ENCODE measurements around the gene AGR2.

DNA sequence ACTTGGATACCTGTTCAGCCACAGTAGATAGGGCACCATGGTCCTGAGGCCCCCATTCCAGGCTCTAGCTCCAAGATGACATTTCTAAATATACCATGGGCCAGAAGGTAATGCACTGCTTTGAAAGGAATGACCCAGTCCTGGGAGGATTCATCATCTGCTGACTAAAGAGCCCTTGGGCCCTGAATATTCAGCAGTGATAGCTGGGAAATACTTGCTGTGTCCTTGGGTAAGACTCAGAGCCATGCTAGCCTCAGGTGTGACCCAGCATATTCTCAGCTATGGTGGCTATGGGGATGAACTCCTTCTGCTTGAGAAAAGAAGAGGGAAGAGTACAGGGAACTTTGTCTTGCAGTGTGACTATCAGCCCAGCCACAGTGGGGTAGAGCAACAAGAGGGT is 21.3 kb upstream of the AGR2 start:
- no peak for TF ChIP-seq POLR2A (IDR thresholded peaks at IDR 0.05)
- TF ChIP-seq, protein P1, sequence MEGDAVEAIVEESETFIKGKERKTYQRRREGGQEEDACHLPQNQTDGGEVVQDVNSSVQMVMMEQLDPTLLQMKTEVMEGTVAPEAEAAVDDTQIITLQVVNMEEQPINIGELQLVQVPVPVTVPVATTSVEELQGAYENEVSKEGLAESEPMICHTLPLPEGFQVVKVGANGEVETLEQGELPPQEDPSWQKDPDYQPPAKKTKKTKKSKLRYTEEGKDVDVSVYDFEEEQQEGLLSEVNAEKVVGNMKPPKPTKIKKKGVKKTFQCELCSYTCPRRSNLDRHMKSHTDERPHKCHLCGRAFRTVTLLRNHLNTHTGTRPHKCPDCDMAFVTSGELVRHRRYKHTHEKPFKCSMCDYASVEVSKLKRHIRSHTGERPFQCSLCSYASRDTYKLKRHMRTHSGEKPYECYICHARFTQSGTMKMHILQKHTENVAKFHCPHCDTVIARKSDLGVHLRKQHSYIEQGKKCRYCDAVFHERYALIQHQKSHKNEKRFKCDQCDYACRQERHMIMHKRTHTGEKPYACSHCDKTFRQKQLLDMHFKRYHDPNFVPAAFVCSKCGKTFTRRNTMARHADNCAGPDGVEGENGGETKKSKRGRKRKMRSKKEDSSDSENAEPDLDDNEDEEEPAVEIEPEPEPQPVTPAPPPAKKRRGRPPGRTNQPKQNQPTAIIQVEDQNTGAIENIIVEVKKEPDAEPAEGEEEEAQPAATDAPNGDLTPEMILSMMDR (IDR thresholded peaks at IDR 0.05): no peak
